ENCODE measurements around the gene GABBR1.
"Not testable (repeated sequence)": the region's sequence is repeated elsewhere in the genome, so short reads cannot be mapped to it uniquely, and the experiment has no call there.

The GABBR1 gene

DNA sequence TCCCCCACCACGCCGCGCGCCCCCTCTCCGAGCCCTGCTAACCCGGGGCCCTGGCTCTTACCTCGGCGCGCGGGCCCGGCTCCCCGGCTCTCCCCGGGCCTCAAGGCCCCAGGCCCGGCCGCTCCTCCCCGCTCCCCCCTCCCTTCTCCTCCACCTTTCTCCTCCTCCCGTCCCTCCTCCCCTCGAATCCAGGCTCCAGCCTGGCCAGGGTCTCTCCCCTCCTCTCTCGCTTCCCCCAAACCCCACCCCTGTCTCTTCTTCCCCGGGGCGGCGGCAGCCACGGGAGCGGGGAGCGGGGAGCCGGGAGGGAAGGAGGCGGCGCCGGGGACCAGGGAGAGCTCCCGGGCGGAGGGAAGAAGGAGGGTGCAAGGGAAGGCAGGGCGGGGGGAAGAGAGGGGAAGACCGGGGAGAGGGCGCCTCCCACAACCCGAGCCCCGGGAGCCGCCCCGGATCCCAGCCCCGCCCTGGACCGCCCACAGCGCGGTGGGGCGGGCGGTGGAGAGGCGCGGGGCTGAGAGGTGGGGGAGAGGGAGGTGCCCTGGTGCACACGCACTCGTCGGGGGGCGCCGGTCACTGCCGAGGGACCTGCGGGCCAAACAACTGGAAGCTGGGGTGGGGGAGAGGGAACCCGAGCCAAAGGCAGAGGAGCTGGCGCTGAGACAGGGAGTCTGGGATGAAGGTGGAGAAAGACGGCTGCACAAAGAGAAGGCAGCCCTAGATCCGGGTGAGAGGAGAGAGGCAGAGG, at the start of gene GABBR1:
Gene GABBR1 (minus strand): TSS at position 395 of the 745 bp plus-strand sequence. CDS start 798 bp downstream, outside the sequence.
- DNase-seq, result peak; percentile 83

DNA sequence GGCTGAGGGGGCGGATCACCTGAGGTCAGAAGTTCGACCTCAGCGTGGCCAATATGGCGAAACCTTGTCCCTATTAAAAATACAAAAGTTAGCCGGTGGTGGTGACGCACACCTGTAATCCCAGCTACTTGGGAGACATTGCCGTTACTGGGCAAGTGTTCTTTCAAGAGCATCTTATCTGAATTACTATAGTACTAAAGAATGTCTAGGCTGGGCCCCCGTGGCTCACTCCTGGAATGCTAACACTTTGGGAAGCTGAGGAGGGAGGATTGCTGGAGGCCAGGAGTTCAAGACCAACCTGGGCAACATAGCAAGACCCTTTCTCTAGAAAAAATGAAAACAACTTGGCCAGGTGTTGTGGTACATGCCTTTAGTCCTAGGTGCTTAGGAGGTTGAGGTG, 48.8 kb upstream of the GABBR1 start:
- no peak for DNase-seq

DNA sequence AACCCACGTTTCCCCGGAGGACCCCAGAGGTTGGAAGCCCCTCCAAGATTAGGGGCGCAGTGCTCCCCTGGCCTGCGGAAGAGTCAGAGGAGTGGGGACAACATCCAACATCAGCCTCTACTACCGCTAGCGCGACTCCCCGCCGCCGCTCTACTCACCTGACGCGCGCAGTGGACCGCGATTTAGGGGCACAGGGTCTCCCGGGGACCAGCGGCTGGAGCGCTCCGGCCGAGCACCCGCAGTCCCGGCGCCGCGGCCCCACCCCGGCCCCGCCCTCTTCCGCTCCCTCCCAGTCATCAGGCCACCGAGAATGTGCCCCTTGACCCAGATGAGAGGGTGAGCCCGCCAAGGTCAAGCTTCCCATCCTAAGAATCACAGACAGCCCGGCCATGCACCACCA, 47.9 kb upstream of the GABBR1 start, which contains the start of gene ZFP57:
Gene ZFP57 (minus strand): TSS at position 249 of the 400 bp plus-strand sequence. CDS start 4,149 bp downstream, outside the sequence.
- no peak for DNase-seq

DNA sequence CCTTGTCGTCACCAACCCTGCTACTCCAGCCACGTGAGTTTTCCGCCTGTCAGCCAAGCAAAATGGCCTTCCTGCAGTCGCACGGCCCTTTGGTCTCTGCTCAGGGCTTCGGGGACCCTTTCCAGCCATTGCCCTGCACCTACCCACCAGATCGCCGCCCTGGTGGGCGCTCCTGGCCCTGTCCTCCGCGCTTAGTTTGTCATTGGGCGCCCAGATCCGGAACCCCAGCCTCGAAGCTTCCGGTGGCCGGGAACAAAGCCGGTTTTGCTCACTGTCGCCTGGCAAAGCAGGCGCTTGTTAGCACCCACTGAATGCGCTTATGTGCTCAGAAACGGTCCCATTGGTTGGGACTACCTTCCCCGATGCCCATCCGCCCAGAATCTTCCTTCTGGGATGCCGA, 47.4 kb upstream of the GABBR1 start:
- DNase-seq, result no peak

DNA sequence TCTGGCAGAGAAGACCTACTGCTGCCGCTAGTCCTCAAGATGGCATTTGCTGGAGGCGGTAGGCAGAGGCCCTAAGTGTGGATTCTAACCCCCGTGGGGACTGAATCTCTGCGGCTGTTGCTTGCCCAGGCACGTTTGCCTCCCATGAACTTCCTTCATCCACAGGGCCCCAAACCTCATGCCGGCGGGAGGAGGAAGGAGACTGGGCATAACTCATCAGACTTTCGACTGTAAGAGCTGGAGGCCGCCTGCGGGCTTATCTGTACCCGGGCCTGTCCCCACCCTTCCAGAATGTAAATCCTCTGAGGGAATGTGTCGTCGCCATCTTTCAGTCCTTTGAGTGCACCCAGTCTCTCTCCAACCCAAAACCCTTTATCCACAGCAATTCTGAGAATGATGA, 47.0 kb upstream of the GABBR1 start:
- DNase-seq, result no peak

GRCh38 chr6:29678114-29678513, 45.1 kb upstream of the GABBR1 start:
- DNase-seq, result no peak

DNA sequence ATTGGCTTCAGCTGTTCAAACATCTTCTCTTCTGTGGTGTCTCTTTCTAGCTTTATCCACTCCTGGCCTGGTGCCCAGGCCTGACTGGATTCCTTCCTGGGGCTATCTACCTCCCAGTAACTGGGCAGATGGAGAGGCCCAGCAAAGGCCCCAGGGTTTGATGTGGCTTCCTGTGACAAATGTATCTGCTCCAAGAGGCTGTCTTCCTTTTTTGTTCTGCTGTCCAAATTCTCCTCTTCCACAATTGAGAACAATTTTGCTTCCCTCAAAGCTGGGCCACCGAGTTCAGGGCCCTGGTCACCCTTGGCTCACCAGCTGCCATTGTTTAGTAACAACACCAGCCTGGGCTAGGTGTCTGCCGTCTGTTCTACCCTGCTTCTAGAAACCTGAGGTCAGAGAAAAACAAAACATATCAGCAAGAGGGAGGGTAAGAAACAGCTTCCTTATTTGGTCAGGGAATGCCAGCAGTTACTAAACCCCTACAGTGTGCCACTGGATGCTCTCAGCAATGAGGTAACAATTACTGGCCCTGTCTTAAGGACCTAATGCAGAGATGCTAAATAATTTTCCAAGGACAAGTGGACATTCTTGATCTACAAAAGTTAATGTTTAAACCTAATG, 44.1 kb upstream of the GABBR1 start:
- peak in 1 of 2 experiments; percentile 16 for DNase-seq

GRCh38 chr6:29675561-29675960, 42.6 kb upstream of the GABBR1 start:
- DNase-seq, result no peak

- DNase-seq, result no peak
These were observed 41.0 kb upstream of the GABBR1 start for GRCh38 chr6:29674008-29674407.

GRCh38 chr6:29673161-29673560, 40.2 kb upstream of the GABBR1 start:
- DNase-seq, result no peak

DNA sequence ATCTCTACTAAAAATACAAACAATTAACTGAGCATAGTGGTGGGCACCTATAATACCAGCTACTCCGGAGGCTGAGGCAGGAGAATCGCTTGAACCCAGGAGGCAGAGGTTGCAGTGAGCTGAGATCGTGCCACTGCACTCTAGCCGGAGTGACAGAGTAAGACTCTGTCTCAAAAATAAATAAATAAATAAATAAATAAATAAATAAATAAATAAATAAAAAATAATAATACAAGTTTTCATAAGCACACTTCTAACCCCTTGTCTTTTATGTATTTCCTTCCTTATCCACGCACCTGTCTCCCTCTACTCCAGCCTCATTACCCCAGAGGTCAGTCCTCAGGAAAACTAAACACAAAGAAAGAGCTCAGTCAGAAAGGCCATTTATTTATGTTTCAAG, 39.1 kb upstream of the GABBR1 start:
- not testable (repeated sequence) for DNase-seq

DNA sequence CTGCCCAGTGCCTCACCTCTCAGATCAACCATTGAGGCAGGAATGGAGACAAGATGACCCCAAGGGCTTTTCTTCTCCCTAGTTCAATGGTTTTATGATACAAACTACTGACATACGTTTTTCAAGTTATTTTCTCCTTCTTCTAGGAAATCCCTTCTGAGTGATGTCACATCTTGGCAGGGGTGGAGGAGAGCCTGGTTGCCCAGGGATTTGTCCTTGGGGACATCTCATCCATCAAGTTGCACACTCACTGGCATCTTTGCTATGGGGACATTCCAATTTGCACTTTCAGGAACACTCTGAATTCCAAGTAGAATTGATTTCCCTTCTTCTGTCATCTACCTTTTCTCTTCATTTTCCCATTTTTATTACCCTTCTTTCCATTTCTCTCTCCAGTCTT, 38.0 kb upstream of the GABBR1 start:
- no peak for DNase-seq

GRCh38 chr6:29667158-29667557, 34.2 kb upstream of the GABBR1 start:
- DNase-seq, result no peak

GRCh38 chr6:29666826-29667130, 33.8 kb upstream of the GABBR1 start:
- DNase-seq, result no peak

DNA sequence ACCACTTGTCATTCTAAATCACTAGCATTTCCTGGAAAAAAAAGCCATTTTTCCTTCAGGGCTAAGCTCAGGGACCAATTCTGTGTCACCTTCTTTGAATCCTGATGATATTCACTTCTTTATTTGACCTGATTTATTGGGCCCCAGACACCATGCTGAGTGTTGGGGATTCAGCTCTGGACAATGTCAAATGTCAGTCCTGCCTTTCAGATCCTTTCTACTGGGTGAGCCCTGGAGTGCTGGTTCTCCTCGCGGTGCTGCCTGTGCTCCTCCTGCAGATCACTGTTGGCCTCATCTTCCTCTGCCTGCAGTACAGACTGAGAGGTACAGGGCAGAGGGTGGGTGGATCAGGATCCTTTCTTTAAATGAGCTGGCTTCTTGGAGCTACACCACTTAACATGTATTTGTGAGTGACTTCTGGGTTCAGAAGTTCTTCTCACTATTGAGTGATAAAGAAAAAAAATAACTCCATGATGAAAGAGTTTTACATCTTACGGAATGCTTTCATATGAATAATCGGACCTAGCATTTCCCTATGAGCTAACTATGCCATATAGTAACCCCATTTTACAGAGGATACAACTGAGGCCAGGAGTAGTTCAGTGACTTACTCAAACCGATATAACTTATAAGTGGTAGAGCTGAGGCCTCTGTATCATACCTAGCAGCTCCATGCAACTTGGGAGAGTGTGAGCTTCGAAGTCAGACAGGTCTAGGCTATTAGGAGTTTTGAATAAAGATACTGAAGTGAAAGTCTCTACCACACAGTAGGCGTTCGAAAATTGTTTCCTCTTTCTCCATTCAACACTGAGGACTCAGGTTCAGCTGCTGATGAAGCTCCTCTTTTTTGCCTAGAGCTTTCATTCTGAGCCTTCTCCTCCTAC, 33.2 kb upstream of the GABBR1 start:
- DNase-seq, result no peak

- no peak for DNase-seq
These were observed 30.5 kb upstream of the GABBR1 start for GRCh38 chr6:29663300-29664042.

DNA sequence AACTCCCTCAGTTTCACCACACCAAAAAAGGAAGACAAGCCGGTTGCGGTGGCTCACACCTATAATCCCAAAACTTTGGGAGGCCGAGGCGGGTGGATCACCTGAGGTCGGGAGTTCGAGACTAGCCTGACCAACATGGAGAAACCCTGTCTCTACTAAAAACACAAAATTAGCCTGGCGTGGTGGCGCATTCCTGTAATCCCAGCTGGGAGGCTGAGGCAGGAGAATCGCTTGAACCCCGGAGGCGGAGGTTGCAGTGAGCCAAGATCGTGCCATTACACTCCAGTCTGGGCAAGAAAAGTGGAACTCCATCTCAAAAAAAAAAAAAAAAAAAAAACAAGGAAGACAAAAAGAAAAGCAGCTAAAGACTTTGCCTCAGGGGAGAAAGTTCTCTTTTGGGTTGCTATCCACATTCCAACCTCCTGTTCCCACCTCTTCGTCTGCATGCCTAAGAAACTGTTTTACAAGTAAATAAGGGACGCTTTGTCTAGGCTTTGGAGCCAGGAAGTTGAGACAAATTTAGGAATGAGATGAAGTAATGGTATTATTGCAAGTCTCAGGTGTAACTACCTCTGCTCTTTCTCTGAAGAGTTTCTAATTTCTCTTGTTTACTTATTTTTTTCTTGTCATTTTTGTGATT, 28.6 kb upstream of the GABBR1 start:
- not testable (repeated sequence) for DNase-seq

GRCh38 chr6:29661071-29661470, 28.1 kb upstream of the GABBR1 start:
- DNase-seq, result no peak

DNA sequence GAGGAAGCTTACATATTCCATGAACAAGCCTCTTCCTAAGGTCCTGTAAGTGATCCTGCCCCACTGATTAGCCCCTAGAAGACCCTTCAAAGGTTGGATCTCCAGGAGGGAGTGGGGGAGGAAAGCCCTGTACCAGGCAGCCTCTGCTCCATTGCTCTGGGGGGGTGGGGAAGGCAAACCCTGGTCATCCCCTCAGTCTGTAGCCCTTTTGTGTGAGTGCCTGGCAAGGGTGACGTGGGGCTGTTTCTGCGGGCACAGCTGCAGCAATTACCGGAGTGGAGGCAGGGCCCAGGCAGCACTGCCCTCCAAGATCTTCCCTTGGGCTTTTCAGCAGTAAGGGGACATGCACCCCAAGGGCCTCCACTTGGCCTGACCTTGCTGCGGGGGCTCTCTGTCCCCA, 23.8 kb upstream of the GABBR1 start, which contains the start of gene MOG:
Gene MOG (plus strand): TSS at position 295 of the 400 bp plus-strand sequence. CDS start 118 bp downstream, outside the sequence.
- no peak for DNase-seq

DNA sequence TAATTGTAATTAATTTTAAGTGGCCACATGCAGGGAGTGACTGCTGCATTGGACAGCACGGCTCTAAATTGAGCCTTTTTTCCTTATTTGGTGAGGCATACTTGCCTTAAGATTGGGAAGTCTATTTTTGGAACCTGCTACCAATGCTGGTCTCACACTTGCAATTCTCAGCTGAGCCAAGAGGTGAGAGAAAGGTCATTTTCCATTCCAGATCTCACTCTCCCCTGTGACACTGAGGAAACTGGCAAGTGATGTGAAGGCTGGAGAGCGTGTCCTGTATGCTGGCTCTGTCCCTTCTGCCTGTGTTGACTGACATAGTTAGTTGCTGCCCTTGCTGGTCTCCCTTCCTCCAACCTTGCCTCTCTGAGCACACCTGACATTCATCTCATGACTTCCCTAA, 23.2 kb upstream of the GABBR1 start:
- DNase-seq, result no peak

- DNase-seq, result no peak
These were observed 22.7 kb upstream of the GABBR1 start for GRCh38 chr6:29655658-29656057.

DNA sequence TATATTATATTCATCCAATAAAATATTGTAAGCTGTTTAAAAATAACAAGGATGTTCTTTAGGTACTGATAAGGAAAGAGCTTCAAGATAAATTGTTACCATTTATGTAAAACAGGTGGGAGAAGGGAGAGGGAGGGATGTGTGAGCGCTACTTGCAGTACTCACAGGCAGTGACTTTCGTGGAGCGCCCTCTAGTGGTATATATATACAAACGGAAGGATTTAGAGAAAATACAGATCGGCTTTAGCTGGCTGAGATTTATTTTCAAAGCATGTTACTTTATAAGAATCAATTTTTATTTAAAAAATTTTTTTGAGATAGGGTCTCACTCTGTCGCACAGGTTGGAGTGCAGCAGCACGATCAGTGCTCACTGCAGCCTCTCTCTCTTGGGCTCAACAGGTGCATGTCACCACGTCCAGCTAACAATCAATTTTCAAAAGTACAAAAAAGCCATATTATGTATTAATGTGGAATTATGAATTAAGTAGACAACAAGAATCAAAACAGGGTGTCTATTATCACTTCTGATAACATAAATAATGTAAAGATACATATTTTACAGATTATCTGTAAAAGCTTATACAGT, 20.6 kb upstream of the GABBR1 start:
- DNase-seq, result peak; percentile 54 to 71

Data from NCI-H446 (cell line).